ENCODE measurements around the gene NDUFAB1. TPM values are rescaled to one million over a fixed set of nuclear protein-coding genes. Genes with fewer than 3 reads are reported as not detected.

The NDUFAB1 gene
- total and polyA plus RNA-seq, 2 of the 13 experiments (the other 11 are each of a cell fraction or from before 2014, with no cell fraction given): 221 to 601 TPM

DNA sequence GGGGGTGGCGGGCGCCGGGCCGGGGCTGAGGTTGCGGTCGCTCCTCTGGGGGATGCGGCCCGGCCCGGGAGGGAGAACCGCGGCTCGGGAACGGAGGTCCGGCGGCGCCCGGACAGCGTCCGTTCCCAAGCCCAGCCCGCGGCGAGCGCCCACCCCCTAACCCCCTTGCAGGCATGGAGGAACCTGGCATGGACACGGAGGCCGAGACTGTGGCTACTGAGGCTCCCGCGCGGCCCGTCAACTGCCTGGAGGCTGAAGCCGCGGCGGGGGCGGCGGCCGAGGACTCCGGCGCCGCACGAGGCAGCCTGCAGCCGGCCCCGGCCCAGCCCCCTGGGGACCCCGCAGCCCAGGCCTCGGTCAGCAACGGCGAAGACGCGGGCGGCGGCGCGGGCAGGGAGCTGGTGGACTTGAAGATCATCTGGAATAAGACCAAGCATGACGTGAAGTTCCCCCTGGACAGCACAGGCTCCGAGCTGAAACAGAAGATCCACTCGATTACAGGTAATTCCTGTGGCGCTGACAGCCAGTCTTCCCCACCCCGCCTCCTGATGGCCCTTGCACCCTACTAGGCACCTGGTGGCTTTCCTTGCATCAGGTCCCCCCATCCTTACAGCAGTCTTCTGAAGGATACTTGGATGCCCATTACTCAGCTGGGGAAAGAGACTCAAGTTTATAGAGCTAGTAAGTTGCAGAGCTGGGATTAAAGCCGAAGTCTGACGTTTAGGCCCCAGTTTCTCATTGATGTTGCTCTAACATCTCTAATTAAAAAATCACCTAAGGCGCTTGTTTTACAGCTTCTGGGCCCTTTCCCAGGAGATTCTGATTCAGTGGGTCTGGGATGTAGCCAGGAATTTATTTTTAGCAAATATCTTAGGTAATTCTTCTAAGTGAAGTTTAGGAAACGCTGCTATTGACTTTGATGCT, 38.1 kb downstream of the NDUFAB1 start (continued):
- TF ChIP-seq, protein P1, sequence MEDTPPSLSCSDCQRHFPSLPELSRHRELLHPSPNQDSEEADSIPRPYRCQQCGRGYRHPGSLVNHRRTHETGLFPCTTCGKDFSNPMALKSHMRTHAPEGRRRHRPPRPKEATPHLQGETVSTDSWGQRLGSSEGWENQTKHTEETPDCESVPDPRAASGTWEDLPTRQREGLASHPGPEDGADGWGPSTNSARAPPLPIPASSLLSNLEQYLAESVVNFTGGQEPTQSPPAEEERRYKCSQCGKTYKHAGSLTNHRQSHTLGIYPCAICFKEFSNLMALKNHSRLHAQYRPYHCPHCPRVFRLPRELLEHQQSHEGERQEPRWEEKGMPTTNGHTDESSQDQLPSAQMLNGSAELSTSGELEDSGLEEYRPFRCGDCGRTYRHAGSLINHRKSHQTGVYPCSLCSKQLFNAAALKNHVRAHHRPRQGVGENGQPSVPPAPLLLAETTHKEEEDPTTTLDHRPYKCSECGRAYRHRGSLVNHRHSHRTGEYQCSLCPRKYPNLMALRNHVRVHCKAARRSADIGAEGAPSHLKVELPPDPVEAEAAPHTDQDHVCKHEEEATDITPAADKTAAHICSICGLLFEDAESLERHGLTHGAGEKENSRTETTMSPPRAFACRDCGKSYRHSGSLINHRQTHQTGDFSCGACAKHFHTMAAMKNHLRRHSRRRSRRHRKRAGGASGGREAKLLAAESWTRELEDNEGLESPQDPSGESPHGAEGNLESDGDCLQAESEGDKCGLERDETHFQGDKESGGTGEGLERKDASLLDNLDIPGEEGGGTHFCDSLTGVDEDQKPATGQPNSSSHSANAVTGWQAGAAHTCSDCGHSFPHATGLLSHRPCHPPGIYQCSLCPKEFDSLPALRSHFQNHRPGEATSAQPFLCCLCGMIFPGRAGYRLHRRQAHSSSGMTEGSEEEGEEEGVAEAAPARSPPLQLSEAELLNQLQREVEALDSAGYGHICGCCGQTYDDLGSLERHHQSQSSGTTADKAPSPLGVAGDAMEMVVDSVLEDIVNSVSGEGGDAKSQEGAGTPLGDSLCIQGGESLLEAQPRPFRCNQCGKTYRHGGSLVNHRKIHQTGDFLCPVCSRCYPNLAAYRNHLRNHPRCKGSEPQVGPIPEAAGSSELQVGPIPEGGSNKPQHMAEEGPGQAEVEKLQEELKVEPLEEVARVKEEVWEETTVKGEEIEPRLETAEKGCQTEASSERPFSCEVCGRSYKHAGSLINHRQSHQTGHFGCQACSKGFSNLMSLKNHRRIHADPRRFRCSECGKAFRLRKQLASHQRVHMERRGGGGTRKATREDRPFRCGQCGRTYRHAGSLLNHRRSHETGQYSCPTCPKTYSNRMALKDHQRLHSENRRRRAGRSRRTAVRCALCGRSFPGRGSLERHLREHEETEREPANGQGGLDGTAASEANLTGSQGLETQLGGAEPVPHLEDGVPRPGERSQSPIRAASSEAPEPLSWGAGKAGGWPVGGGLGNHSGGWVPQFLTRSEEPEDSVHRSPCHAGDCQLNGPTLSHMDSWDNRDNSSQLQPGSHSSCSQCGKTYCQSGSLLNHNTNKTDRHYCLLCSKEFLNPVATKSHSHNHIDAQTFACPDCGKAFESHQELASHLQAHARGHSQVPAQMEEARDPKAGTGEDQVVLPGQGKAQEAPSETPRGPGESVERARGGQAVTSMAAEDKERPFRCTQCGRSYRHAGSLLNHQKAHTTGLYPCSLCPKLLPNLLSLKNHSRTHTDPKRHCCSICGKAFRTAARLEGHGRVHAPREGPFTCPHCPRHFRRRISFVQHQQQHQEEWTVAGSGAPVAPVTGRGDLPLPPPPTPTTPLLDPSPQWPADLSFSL (CRISPR knock-in tag; IDR thresholded peaks at IDR 0.05): no peak
- 0 out of 2 replicates have a peak, but pooled peaks have one; percentile 27 for TF ChIP-seq ZZZ3 (CRISPR knock-in tag; IDR thresholded peaks at IDR 0.05; ENCODE audit: borderline replicate concordance)
- TF ChIP-seq ZNF333 (CRISPR knock-in tag; IDR thresholded peaks at IDR 0.05; ENCODE audit: borderline replicate concordance): peak; percentile 26; the same call in 1 of the 2 replicates
- TF ChIP-seq ZNF138 (CRISPR knock-in tag; IDR thresholded peaks at IDR 0.05; ENCODE audit: low read depth): peak; percentile 89; the same call in 1 of the 2 replicates
- TF ChIP-seq, protein P2, sequence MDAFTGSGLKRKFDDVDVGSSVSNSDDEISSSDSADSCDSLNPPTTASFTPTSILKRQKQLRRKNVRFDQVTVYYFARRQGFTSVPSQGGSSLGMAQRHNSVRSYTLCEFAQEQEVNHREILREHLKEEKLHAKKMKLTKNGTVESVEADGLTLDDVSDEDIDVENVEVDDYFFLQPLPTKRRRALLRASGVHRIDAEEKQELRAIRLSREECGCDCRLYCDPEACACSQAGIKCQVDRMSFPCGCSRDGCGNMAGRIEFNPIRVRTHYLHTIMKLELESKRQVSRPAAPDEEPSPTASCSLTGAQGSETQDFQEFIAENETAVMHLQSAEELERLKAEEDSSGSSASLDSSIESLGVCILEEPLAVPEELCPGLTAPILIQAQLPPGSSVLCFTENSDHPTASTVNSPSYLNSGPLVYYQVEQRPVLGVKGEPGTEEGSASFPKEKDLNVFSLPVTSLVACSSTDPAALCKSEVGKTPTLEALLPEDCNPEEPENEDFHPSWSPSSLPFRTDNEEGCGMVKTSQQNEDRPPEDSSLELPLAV (CRISPR knock-in tag; conservative IDR thresholded peaks at IDR 0.05; ENCODE audit: low read depth): no peak
- TF ChIP-seq, protein P3, sequence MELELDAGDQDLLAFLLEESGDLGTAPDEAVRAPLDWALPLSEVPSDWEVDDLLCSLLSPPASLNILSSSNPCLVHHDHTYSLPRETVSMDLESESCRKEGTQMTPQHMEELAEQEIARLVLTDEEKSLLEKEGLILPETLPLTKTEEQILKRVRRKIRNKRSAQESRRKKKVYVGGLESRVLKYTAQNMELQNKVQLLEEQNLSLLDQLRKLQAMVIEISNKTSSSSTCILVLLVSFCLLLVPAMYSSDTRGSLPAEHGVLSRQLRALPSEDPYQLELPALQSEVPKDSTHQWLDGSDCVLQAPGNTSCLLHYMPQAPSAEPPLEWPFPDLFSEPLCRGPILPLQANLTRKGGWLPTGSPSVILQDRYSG (CRISPR knock-in tag; IDR thresholded peaks at IDR 0.05): peak; percentile 83; the same call in 1 of the 2 replicates
- TF ChIP-seq TBX2 (CRISPR knock-in tag; IDR thresholded peaks at IDR 0.05; ENCODE audit: borderline replicate concordance): no peak
- TF ChIP-seq ETV5 (CRISPR knock-in tag; IDR thresholded peaks at IDR 0.05; ENCODE audit: borderline replicate concordance): no peak
- TF ChIP-seq ZNF773 (CRISPR knock-in tag; IDR thresholded peaks at IDR 0.05; ENCODE audit: borderline replicate concordance): 0 out of 2 replicates have a peak, but pooled peaks have one; percentile 11
- TF ChIP-seq NAIF1 (CRISPR knock-in tag; IDR thresholded peaks at IDR 0.05; ENCODE audit: borderline replicate concordance): 0 out of 2 replicates have a peak, but pooled peaks have one; percentile 42
- TF ChIP-seq, protein P4, sequence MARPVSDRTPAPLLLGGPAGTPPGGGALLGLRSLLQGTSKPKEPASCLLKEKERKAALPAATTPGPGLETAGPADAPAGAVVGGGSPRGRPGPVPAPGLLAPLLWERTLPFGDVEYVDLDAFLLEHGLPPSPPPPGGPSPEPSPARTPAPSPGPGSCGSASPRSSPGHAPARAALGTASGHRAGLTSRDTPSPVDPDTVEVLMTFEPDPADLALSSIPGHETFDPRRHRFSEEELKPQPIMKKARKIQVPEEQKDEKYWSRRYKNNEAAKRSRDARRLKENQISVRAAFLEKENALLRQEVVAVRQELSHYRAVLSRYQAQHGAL (CRISPR knock-in tag; IDR thresholded peaks at IDR 0.05; ENCODE audit: not compliant biosample characterization): no peak
- TF ChIP-seq ELF4 (CRISPR knock-in tag; IDR thresholded peaks at IDR 0.05; ENCODE audit: borderline replicate concordance): peak; percentile 12; the same call in 1 of the 2 replicates
- peak; percentile 43; the same call in 1 of the 2 replicates for TF ChIP-seq SNAPC2 (CRISPR knock-in tag; IDR thresholded peaks at IDR 0.05)
- TF ChIP-seq XBP1 (CRISPR knock-in tag; IDR thresholded peaks at IDR 0.05): no peak
- TF ChIP-seq ZNF563 (CRISPR knock-in tag; IDR thresholded peaks at IDR 0.05): peak; percentile 93
- TF ChIP-seq TMF1 (CRISPR knock-in tag; IDR thresholded peaks at IDR 0.05; ENCODE audit: low read depth): peak; percentile 65; the same call in 1 of the 2 replicates
- TF ChIP-seq KDM4B (CRISPR knock-in tag; IDR thresholded peaks at IDR 0.05): peak; percentile 14; the same call in 1 of the 2 replicates
- TF ChIP-seq RBAK (CRISPR knock-in tag; IDR thresholded peaks at IDR 0.05): 0 out of 2 replicates have a peak, but pooled peaks have one; percentile 21

All from HepG2 (cell line).